Activated CD8-positive, alpha-beta memory T cell treated with anti-CD3 and anti-CD28 coated beads for 4 hours (primary cell): ENCODE data around the gene PAEP.

Source experiments
- DNase-seq, 2 donors: peaks; one replicate each; pipeline ENCODE4 v3.0.0-alpha.2; 2020; ENCODE audit warnings: low read depth in 2 of 2

PAEP gene

GRCh38 chr9:135600296-135600817, 38.8 kb downstream of the PAEP start:
- no peak for DNase-seq

DNA sequence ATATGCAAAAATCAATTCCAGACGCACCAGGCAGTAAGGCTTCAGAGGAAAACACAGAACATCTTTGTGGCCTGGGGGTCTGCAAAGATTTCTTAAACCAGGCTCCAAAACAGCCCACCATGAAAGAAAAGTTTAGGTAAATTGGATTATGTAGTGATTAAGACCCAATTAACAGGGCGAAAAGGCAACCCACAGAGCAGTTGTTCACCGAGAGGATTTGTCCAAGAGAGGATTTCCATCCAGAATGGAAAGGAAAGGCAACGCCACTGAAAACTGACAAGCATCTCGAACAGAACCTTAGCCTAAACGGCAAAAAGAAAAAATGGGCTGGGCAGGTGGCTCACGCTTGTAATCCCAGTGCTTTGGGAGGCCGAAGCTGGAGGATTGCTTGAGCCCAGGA, 40.4 kb downstream of the PAEP start:
- no peak for DNase-seq

DNA sequence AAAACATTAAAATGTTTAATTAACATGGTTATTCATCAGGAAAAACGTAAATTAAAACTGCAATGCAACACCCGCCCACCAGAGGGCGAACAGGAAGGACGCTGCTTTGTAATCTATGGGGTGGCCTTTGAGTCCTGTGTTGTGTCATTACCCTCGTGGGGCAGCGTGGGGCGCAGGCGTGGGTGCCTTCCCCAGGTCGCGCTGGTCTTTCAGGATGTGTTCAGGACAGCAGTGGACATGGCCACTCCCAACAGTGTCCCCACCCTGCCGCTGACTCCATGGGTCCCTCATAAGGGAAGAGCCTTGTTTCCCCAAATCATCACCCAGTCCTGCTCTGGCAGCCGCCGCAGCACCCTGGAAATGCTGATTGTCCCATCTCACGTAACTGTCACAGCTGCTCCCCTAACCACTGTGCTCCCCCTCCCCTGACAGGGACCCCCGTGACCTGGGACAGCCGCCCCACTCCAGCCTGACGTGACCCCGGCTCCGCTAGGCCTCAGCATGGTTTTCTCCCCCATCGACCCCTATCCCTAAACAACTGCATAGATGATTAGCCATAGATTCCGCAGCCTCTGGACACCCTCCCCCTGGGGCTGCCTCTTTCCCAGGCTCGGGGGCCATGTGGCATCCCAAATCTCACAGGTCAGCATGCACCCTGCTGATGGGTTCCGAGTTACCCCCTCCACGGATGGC, 41.4 kb downstream of the PAEP start:
- DNase-seq: peak in 1 of 2 donors; percentile 23

DNA sequence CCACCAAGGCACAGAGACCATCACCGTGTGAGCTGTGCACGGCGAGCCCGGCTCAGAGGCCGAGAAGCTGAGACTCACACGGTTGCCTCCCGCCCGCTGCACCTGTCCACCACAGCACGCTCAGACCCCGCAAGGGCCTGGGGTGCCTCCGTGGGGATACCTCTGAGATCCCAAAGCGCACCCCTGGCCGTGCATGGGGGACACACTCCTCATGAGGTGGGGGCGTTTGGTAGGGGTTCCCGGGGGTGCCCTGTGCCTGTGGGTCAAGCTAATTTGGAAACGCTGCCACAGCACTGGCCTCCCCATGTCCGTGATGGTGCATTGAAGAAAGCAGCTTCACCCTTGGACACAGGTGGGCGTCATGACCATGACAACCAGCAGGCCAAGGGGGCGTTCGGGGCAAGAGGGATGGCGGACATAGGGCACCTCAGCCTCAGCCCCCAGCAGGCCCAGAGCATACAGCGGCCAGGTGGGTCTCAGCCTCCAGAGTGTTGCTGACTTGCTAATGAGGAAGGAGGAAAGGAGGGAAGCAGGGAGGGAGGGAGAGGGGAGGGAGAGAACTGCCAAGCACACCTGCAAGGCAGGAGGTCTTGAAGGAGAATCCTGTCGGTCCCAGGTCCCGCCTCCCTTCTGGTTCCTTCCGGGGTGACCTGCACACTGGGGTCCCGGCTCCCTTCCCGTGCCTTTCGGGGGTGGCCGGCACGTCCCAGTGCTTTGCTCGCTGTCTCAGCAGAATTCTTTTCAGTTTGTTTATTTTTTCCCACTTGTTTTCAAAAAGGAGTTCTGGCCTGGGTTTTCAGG, 43.1 kb downstream of the PAEP start:
- no peak for DNase-seq

DNA sequence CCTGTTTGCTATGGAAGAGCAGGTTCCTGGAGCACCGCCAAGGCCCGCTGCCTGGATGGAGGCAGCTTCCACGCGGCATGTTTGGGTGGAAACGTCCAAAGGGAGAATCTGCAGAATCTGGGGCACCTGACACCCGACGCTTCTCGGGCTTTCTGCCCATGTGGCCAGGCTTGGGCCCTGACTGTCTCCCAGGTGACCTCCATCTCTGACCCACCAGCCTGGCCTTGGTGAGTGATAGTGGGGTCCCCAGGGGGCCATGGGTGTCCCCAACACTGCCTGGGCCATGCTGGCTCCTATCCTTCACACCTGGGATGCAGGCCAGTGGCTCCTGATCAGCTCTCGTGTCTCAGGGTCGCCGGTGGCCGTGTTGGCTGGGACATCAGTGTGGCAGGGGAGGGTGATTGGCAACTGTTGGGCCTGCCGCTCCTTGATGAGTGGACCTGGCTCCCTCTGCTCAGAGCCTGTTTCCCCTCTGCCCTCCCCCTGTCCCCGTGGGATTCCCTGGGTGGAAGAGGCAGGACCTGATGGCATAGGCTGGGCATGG, 43.8 kb downstream of the PAEP start:
- no peak for DNase-seq

- no peak for DNase-seq
Measured at GRCh38 chr9:135606885-135607259, 45.3 kb downstream of the PAEP start.

DNA sequence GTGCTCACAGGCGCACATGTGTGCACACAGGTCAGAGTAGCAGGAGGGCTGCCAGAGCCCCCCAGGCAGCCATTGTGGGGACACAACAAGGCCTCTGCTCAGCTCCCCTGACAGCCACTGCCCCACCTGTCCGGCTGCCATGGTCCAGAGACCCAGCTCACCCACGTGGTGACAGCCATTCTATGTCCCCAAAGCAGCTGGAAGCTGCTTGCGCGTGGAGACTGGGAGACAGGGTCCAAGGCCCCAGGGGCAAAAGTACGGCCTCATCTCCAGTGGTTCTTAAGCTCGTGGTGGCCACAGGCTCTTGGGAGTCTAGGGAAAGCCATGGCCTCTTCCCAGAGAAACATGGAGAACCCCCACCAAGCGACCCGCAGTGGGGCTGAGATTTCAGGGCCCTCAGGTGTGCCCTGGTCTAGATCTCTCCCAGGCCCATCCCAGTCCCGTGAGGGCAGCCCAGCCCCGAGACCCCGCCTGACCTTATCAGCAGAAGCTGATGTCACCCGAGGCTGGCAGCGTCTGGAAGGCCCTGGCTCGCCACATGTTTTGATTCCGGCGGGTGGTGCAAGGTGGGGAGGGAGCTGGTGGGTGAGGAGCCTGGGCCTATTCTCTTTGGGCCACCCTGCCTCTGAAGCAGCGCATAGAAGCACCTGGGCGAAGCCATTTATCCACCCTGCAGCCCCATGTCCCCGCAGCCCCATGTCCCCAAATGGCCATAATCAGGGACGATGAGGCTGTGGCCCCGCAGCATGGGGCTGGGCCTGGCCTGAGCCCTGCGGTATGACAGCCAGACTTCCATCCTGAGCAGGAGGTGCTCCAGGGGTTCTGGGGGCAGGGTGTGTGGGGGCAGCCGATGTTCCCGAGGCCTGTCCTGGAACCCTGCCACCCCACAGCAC, 46.1 kb downstream of the PAEP start:
- no peak for DNase-seq

GRCh38 chr9:135608294-135608998, 46.9 kb downstream of the PAEP start:
- no peak for DNase-seq

- no peak for DNase-seq
Measured at GRCh38 chr9:135608999-135609317, 47.4 kb downstream of the PAEP start.

DNA sequence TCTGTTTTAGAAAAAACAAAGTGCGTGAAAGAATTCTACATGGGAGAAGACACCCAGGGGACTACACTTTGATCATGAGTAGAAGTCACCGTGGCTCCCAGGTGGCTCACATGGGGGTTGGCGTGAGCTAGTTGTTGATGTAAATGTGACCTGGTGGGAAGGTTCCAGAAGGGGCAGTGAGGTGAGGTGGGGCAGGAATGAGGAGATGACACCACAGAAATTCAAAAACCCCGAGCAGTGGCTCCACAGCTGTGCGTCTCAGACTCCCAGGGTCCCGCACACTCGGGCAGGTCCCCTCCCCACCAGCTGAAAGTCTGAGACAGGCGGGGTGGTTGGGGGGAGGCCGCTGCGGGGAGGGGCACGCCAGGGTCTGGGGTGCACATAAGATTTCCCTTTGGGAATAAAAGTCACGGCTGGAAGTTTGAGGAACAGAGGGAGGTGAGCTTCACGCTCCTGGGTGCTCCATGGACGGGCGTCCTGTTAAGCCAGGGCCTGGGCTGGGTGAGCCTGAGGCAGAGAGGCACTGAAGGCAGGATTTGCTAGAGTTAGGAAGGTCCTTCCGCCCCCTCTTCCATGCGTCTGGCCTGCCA, 47.9 kb downstream of the PAEP start:
- DNase-seq: no peak

GRCh38 chr9:135610290-135611141, 49.0 kb downstream of the PAEP start:
- no peak for DNase-seq

- DNase-seq: no peak
Measured at GRCh38 chr9:135611142-135611874, 49.8 kb downstream of the PAEP start.

DNA sequence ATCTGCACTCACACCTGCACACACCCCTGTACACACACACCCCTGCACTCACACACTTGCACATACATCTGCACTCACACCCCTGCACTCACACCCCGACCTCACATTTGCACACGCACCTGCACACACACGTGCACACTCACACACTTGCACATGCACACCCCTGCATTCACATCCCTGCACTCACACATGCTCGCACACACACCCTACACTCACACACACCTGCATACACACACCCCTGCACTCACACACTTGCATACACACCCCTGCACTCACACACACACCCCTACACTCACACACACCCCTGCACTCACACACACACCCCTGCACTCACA, 50.3 kb downstream of the PAEP start:
- no peak for DNase-seq

GRCh38 chr9:135612437-135612836, 50.9 kb downstream of the PAEP start:
- no peak for DNase-seq

DNA sequence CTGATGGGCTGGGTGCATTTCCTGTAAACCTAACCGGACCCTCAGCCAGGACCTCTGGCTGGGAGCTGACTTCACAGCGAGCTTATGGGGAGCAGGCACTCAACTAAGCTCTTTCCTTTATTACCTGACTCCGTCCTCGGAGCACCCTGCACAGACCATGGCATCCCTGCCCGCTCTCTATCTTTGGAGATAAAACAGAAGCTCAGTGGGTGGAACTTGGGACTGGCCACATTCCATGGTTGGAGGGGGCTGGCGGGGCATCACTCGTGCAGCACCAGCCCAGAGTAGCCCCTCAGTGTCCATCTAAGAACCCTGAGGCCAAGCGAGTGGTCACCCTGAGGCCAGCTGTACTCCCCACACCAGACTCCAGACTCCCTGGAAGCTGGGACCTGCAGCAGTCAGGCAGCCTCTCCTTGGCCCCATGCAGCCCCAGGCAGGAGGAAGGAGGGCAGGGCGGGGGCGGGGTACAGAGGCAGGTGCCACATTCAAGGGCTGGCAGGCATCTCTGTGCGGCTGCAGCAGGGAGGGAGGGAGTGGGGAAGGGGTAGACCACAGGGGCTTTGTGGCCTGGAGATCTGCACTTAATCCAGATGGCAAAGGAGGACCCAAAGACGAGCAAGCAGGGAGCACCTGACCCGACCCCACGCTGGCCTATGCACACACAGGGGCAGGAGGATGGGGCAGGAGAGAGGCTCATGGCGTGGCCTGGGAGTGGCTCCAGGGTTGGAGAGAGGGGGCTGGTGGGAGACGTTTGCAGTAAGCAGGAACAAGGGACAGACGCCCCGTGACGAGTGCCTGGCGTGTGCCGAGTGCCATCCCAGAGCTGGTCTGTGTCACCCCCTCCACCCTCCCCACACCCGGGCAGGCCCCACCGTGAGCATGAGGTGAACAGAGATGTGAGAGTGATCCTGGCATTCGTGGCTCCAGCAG, 51.7 kb downstream of the PAEP start:
- no peak for DNase-seq

DNA sequence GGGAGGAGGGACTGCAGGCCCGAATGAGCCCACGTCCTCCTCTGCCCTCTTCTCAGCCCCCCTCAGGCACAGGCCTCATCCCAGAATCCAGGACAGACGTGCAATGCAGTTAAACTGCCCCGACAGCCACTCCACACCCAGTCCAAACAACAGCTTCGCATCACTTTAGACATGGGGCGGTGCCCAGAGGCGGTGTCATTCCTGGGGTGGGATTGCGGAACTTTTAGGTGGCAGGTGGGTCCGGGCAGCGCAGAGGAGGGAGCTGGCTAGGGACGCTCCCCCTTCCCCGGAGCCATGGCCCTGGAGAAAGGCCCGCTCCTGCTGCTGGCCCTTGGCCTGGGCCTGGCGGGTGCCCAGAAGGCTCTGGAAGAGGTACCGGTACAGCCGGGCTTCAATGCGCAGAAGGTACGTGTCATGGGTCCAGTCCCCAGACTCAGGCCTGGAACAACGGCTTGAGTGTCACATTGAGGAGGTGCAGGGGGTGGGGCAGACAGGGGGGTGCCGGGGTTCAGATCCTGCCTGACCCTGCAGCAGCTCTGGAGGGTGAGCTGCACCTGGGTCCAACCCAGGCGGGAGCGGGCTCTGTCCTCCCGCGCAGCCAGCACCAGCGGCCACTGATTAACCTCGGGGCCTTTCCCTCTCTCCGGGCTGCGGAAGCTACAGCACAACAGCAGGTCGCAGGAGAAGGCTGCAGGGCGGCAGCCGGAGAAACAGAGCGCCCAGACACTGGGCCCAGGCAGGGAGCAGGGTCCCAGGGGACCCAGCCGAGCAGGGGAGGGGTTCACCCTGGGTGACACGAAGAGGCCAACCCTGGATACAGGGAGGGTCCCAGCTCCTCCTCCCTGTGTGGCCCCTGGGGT, 52.6 kb downstream of the PAEP start:
- no peak for DNase-seq
